Measurements from ENCODE around the gene TNFRSF13B.
"Not testable (repeated sequence)": the region's sequence is repeated elsewhere in the genome, so short reads cannot be mapped to it uniquely, and the experiment has no call there.

The TNFRSF13B gene

GRCh38 chr17:16897211-16897896, 74.6 kb downstream of the TNFRSF13B start:
- not testable (repeated sequence) for H3K4me3 ChIP-seq, H3K27ac ChIP-seq

GRCh38 chr17:16896235-16896634, 75.7 kb downstream of the TNFRSF13B start:
- H3K4me3 ChIP-seq, H3K27ac ChIP-seq: not testable (repeated sequence)

GRCh38 chr17:16893527-16893926, 78.4 kb downstream of the TNFRSF13B start:
- not testable (repeated sequence) for H3K27ac ChIP-seq

GRCh38 chr17:16892876-16893454, 79.0 kb downstream of the TNFRSF13B start:
- not testable (repeated sequence) for H3K27ac ChIP-seq, H3K4me3 ChIP-seq

More at GRCh38 chr17:16893527-16893926, 78.4 kb downstream of the TNFRSF13B start:
- not testable (repeated sequence) for H3K4me3 ChIP-seq

GRCh38 chr17:16889088-16889465, 82.8 kb downstream of the TNFRSF13B start:
- no peak overlapping the region for H3K27ac ChIP-seq
- H3K4me3 ChIP-seq = no peak overlapping the region

Measured in skin epidermis (tissue), 12 donors.